AG04450 (cell line): ENCODE measurements around the gene ARHGAP31. TPM values are rescaled to one million over a fixed set of nuclear protein-coding genes. Genes with fewer than 3 reads are reported as not detected.
"Not testable (repeated sequence)": the region's sequence is repeated elsewhere in the genome, so short reads cannot be mapped to it uniquely, and the experiment has no call there.

Experiments
- CTCF ChIA-PET: fragments of 300-600, 350-600 bp; formaldehyde crosslinking; extraction: SDS; loops from one replicate; lab custom pipeline; 2022; ENCODE audit warnings: antibody characterized with exemption, inconsistent platforms; lab: Charles Lee
- POLR2A ChIA-PET: fragments of 350-600 bp; formaldehyde crosslinking; extraction: SDS; loops from one replicate; lab custom pipeline; 2021; ENCODE audit warnings: antibody characterized with exemption, inconsistent platforms; lab: Yijun Ruan, JAX
- DNase-seq: peaks from one replicate; pipeline ENCODE4 v3.0.0-alpha.2; 2011; ENCODE audit warnings: low read depth, low spot score
- H3K27ac ChIP-seq: one replicate; pipeline ENCODE4 v1.5.1; 2012; ENCODE audit warnings: low read depth, low read length, control low read depth
- H3K27me3 ChIP-seq: one replicate; pipeline ENCODE4 v1.6.0; 2012; ENCODE audit warnings: low read length; ENCODE audit not compliant: control insufficient read depth, insufficient read depth
- H3K4me3 ChIP-seq: 2 replicates; pipeline ENCODE4 v1.5.1; 2011; ENCODE audit warnings: mild to moderate bottlenecking, low read depth, low read length, control low read depth
- H3K9me3 ChIP-seq: 2 replicates; pipeline ENCODE4 v1.5.1; 2012; ENCODE audit warnings: low read length; ENCODE audit not compliant: control insufficient read depth, insufficient read depth
- CTCF ChIP-seq: IDR thresholded peaks from 2 replicates; pipeline ENCODE4 v1.5.1; 2011; ENCODE audit warnings: low read depth, low read length, control low read depth, inconsistent platforms
- polyA plus RNA-seq: library from polyadenylated mRNA; depleted of rRNA; stranded (reverse); fragments of >200 nt; gene quantifications from 2 replicates; pipeline ENCODE4 v1.2.3, GENCODE V29; 2011

Gene ARHGAP31
- polyA plus RNA-seq, 1 experiment = 14.1 TPM

GRCh38 chr3:119257654-119258410 is 36.4 kb upstream of the ARHGAP31 start:
- no peak overlapping the region for H3K27ac ChIP-seq
- CTCF ChIA-PET = interaction anchor here (0.7 to 3.3 kb wide), 6 partner anchors 11 to 423 kb away, joined by 3 to 22 read pairs (median 4); partner anchors contain the start of genes B4GALT4, TEX55 and TIMMDC1
- no peak for DNase-seq
- H3K27me3 ChIP-seq = no peaks in the 10 kb centered on the region
- POLR2A ChIA-PET = no interaction called here
- no peaks in the 10 kb centered on the region for H3K9me3 ChIP-seq
- H3K4me3 ChIP-seq = no peak overlapping the region
- no peak for TF ChIP-seq CTCF

DNA sequence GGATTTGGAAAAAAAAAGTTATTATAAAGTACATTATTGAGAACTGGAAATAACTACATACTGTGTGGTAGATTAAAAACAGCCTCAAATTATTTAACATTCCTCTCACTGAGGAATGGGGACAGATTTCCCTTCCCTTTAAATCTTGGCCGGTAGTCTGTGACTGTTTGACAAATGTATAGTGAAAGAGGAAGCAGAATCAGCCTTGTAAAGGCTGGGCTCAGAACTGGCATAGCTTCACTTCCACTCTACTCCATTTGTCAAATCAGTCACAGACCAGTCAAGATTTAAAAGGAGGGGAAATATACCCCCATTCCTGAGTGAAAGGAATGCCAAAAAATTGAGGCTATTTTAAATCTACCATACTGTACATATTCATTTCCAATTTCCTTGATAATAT is 35.3 kb upstream of the ARHGAP31 start:
- DNase-seq = no peak
- POLR2A ChIA-PET = no interaction called here
- CTCF ChIA-PET = interaction anchor here (0.6 to 3.3 kb wide), 3 partner anchors 18 to 422 kb away, joined by 3 to 22 read pairs (median 4); partner anchors contain the start of gene B4GALT4
- H3K9me3 ChIP-seq = no peaks in the 10 kb centered on the region
- TF ChIP-seq CTCF = no peak
- H3K27me3 ChIP-seq = no peaks in the 10 kb centered on the region
- no peak overlapping the region for H3K27ac ChIP-seq
- no peak overlapping the region for H3K4me3 ChIP-seq

DNA sequence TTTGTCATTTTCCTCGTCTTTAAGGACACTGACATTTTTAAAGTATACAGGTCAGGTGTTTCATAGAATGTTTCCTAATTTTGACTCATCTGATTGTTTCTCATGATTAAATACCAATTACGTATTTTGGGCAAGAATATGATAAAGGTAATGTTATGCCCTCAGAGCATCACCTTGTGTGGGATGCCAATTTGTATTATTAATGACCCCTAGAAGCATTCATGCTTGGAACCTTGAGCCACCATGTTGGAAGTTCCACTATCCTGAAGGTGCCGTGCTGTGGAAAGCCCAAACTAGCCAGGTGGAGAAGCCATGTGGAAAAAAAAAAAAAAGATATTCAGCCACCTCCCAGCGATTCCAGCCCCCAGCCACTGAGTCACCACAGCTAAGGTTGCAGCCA is 34.4 kb upstream of the ARHGAP31 start:
- ChIA-PET POLR2A (no interaction called here), CTCF (interaction anchor here (1.5 to 3.3 kb wide), 2 partner anchors 18 to 19 kb away, joined by 10 to 22 read pairs; partner anchors contain the start of gene B4GALT4)
- TF ChIP-seq CTCF = no peak
- no peak overlapping the region for H3K4me3 ChIP-seq
- no peaks in the 10 kb centered on the region for H3K27me3 ChIP-seq
- no peak for DNase-seq
- no peak overlapping the region for H3K27ac ChIP-seq
- no peaks in the 10 kb centered on the region for H3K9me3 ChIP-seq

GRCh38 chr3:119261055-119261454 is 33.1 kb upstream of the ARHGAP31 start:
- no peak for DNase-seq
- CTCF ChIA-PET = interaction anchor here (0.6 to 1.7 kb wide), 3 partner anchors 19 to 117 kb away, joined by 4 to 6 read pairs (median 4); partner anchors contain the start of gene B4GALT4

DNA sequence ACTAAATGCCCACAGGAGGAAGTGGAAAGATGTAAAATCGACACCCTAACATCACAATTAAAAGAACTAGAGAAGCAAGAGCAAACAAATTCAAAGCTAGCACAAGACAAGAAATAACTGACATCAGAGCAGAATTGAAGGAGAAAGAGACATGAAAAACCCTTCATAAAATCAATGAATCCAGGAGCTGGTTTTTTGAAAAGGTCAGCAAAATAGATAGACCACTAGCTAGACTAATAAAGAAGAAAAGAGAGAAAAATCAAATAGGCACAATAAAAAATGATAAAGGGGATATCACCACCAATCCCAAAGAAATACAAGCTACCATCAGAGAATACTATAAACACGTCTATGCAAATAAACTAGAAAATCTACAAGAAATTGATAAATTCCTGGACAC is 24.0 kb upstream of the ARHGAP31 start:
- H3K27me3 ChIP-seq, POLR2A ChIA-PET, H3K27ac ChIP-seq, DNase-seq, H3K9me3 ChIP-seq, H3K4me3 ChIP-seq: not testable (repeated sequence)
- CTCF ChIA-PET = interaction anchor here (2.4 kb wide), 1 partner anchor 29 kb away, joined by 6 read pairs; no protein-coding TSS in a partner anchor

More at GRCh38 chr3:119261055-119261454, 33.1 kb upstream of the ARHGAP31 start:
- peak overlapping the region; percentile 13 for H3K27ac ChIP-seq
- H3K4me3 ChIP-seq = no peak overlapping the region
- H3K27me3 ChIP-seq = no peaks in the 10 kb centered on the region
- TF ChIP-seq CTCF = no peak
- H3K9me3 ChIP-seq = no peaks in the 10 kb centered on the region
- POLR2A ChIA-PET = no interaction called here
